CD14-positive monocyte (primary cell): ENCODE data around the gene KRTAP9-8. TPM values are rescaled to one million over a fixed set of nuclear protein-coding genes. Genes with fewer than 3 reads are reported as not detected.
"Not testable (repeated sequence)": the region's sequence is repeated elsewhere in the genome, so short reads cannot be mapped to it uniquely, and the experiment has no call there.

Experiments used
- DNase-seq, 3 donors: peaks; one replicate each; pipeline ENCODE4 v3.0.0-alpha.2; 2011 to 2022
- H2AFZ ChIP-seq: 2 replicates; pipeline ENCODE4 v1.6.0; 2012; ENCODE audit warnings: mild to moderate bottlenecking, low read depth, low read length, inconsistent platforms; ENCODE audit not compliant: insufficient read depth, poor library complexity, severe bottlenecking
- H3K27ac ChIP-seq, 2 donors: 1 replicate in 1 of 2; 2 replicates in 1 of 2; pipeline ENCODE4 v1.5.1; 2012 to 2013; ENCODE audit warnings: low read length in 2 of 2, control low read depth in 1 of 2, inconsistent platforms in 1 of 2, low read depth in 1 of 2, mild to moderate bottlenecking in 1 of 2
- H3K27me3 ChIP-seq, 2 donors: one replicate each; pipeline versions ENCODE4 v1.6.0 to v1.6.1; 2011 to 2013; ENCODE audit warnings: low read length in 2 of 2; ENCODE audit not compliant: control insufficient read depth in 2 of 2, insufficient read depth in 2 of 2
- H3K36me3 ChIP-seq, 2 donors: replicated peaks in 1 of 2; 1 replicate in 1 of 2; 2 replicates in 1 of 2; pipeline versions ENCODE4 v1.5.1 to v1.6.1; 2012 to 2013; ENCODE audit warnings: low read length in 2 of 2, control low read depth in 1 of 2, inconsistent platforms in 1 of 2, mild to moderate bottlenecking in 1 of 2; ENCODE audit not compliant: insufficient read depth in 2 of 2, control insufficient read depth in 1 of 2
- H3K4me1 ChIP-seq, 2 donors: 1 replicate in 1 of 2; 2 replicates in 1 of 2; pipeline versions ENCODE4 v1.5.1 to v1.6.1; 2012 to 2013; ENCODE audit warnings: low read length in 2 of 2, control low read depth in 1 of 2, inconsistent platforms in 1 of 2, mild to moderate bottlenecking in 1 of 2, moderate library complexity in 1 of 2; ENCODE audit not compliant: insufficient read depth in 2 of 2, control insufficient read depth in 1 of 2
- H3K4me2 ChIP-seq: replicated peaks from 2 replicates; pipeline ENCODE3; 2012; ENCODE audit warnings: low read length, moderate library complexity, mild to moderate bottlenecking; ENCODE audit not compliant: poor library complexity, severe bottlenecking; ENCODE audit errors: extremely low read depth
- H3K4me3 ChIP-seq, 3 experiments: fragments of 200-600 bp in 1 of 3; sonication (generic) in 1 of 3; replicated peaks in 1 of 3; 1 replicate in 2 of 3; 2 replicates in 1 of 3; pipeline ENCODE4 v1.5.1; 2011 to 2013; ENCODE audit warnings: low read length in 3 of 3, mild to moderate bottlenecking in 3 of 3, control low read depth in 2 of 3, low read depth in 2 of 3, inconsistent platforms in 1 of 3, moderate library complexity in 1 of 3
- H3K79me2 ChIP-seq: 2 replicates; pipeline ENCODE4 v1.6.0; 2012; ENCODE audit warnings: mild to moderate bottlenecking, control low read depth, inconsistent platforms, low read length, moderate library complexity; ENCODE audit not compliant: insufficient read depth
- H3K9ac ChIP-seq: 2 replicates; pipeline ENCODE4 v1.6.0; 2017; ENCODE audit warnings: low read length, mild to moderate bottlenecking; ENCODE audit not compliant: insufficient read depth, poor library complexity, severe bottlenecking
- H3K9me3 ChIP-seq, 2 donors: replicated peaks in 1 of 2; 1 replicate in 1 of 2; 2 replicates in 1 of 2; pipeline versions ENCODE4 v1.5.1 to v1.6.1; 2012 to 2013; ENCODE audit warnings: low read length in 2 of 2, control low read depth in 1 of 2; ENCODE audit not compliant: control insufficient read depth in 1 of 2, insufficient read depth in 1 of 2
- H4K20me1 ChIP-seq: 2 replicates; pipeline ENCODE4 v1.6.0; 2012; ENCODE audit warnings: mild to moderate bottlenecking, low read length, control low read depth, moderate library complexity; ENCODE audit not compliant: insufficient read depth
- H3K27ac Mint-ChIP-seq, 7 donors: one replicate each; pipeline ENCODE4 v1.8.0; 2020; ENCODE audit warnings: mild to moderate bottlenecking in 7 of 7, mixed read lengths in 7 of 7, moderate library complexity in 6 of 7, inconsistent platforms in 2 of 7
- H3K27me3 Mint-ChIP-seq, 3 donors: one replicate each; pipeline ENCODE4 v1.8.0; 2021 to 2022; ENCODE audit warnings: low read depth in 3 of 3, mild to moderate bottlenecking in 3 of 3, mixed read lengths in 3 of 3, moderate library complexity in 3 of 3, inconsistent platforms in 1 of 3
- H3K36me3 Mint-ChIP-seq, 2 donors: one replicate each; pipeline ENCODE4 v1.8.0; 2020; ENCODE audit warnings: mixed read lengths in 2 of 2, inconsistent platforms in 1 of 2, mild to moderate bottlenecking in 1 of 2
- H3K4me1 Mint-ChIP-seq: one replicate; pipeline ENCODE4 v1.8.0; 2020; ENCODE audit warnings: mild to moderate bottlenecking, mixed read lengths
- H3K4me3 Mint-ChIP-seq, 2 donors: one replicate each; pipeline ENCODE4 v1.8.0; 2020; ENCODE audit warnings: mild to moderate bottlenecking in 2 of 2, mixed read lengths in 2 of 2, moderate library complexity in 1 of 2
- H3K9me3 Mint-ChIP-seq, 7 donors: one replicate each; pipeline ENCODE4 v1.8.0; 2020 to 2022; ENCODE audit warnings: mixed read lengths in 7 of 7, mild to moderate bottlenecking in 6 of 7, moderate library complexity in 6 of 7, inconsistent platforms in 2 of 7
- CTCF ChIP-seq: fragments of 200-600 bp; IDR thresholded peaks from one replicate; pipeline ENCODE4 v1.8.0; 2022; ENCODE audit warnings: antibody characterized with exemption, mild to moderate bottlenecking
- WGBS: methylation state at CpG from one replicate; pipeline ENCODE4 v1.1.5; 2013; ENCODE audit warnings: missing lambda C conversion rate; ENCODE audit not compliant: insufficient coverage; 5-methylcytosine and 5-hydroxymethylcytosine counted together
- intact Hi-C, 2 donors: fragments of 100-400 bp; cut with micrococcal nuclease; formaldehyde crosslinking; loops; one replicate each; pipeline versions ENCODE4 v1.15.0 to v1.15.1; 2023
- polyA minus RNA-seq: library from RNA; depleted of rRNA, polyadenylated mRNA; stranded (reverse); fragments of >200 nt; gene quantifications from 2 replicates; pipeline ENCODE4 v1.2.3, GENCODE V29; 2012
- polyA plus RNA-seq, 3 donors: library from polyadenylated mRNA; depleted of rRNA in 1 of 3; unstranded in 2 of 3; stranded (reverse) in 1 of 3; fragments of 300-500 nt in 2 of 3; fragments of >200 nt in 1 of 3; fragmentation: Illumina TruSeq in 2 of 3; gene quantifications; 1 replicate in 2 of 3; 2 replicates in 1 of 3; pipeline ENCODE4 v1.2.3, GENCODE V29; 2012 to 2021
- total RNA-seq, 12 experiments: library from RNA in 1 of 12; stranded (reverse) in 1 of 12; fragments of 120-200 nt in 1 of 12; gene quantifications; one replicate each; pipeline ENCODE4 v1.2.4 and lab custom pipeline; 2013 to 2026; ENCODE audit warnings: mixed read lengths in 6 of 12, inconsistent platforms in 1 of 12

The KRTAP9-8 gene
- not detected for total RNA-seq (2013)
- polyA plus RNA-seq (not detected), polyA minus RNA-seq (not detected in 2 replicates), total RNA-seq (lab: John Stamatoyannopoulos, UW) (0 to 0.15 (median 0) reads per million in 11 experiments)

- H3K36me3 ChIP-seq, H2AFZ ChIP-seq, intact Hi-C loops, H3K4me1 Mint-ChIP-seq, H3K4me3 Mint-ChIP-seq, H3K79me2 ChIP-seq, H3K36me3 Mint-ChIP-seq, H4K20me1 ChIP-seq, H3K4me2 ChIP-seq, H3K27me3 ChIP-seq, H3K9me3 ChIP-seq, H3K4me3 ChIP-seq, H3K9ac ChIP-seq, H3K27ac ChIP-seq, H3K9me3 Mint-ChIP-seq, H3K27ac Mint-ChIP-seq, H3K4me1 ChIP-seq, DNase-seq: not testable (repeated sequence)
- H3K27me3 Mint-ChIP-seq = peaks cover 5 to 14% (median 11%) of the 10 kb centered on the region in 3 donors
- WGBS = 100% methylated on average over 1 of the region's 3 CpGs
Observed at GRCh38 chr17:41237949-41238437, at the start of gene KRTAP9-8. Gene KRTAP9-8 (plus strand): TSS chr17:41237999. CDS start chr17:41238052, 53 bp downstream.

GRCh38 chr17:41189837-41190318 is 47.9 kb upstream of the KRTAP9-8 start, which contains the start of gene KRTAP9-1:
Gene KRTAP9-1 (plus strand): TSS chr17:41189887. CDS start chr17:41189887, 0 bp downstream.
- H3K36me3 Mint-ChIP-seq, H3K9me3 ChIP-seq, H3K4me3 ChIP-seq, DNase-seq, H3K27me3 ChIP-seq, H3K9ac ChIP-seq, H4K20me1 ChIP-seq, H3K4me3 Mint-ChIP-seq, H3K79me2 ChIP-seq, H3K27ac ChIP-seq, H2AFZ ChIP-seq, H3K36me3 ChIP-seq, H3K4me2 ChIP-seq, H3K4me1 ChIP-seq, H3K4me1 Mint-ChIP-seq, intact Hi-C loops, H3K9me3 Mint-ChIP-seq: not testable (repeated sequence)
- peak within 1 kb of the TSS in 1 of 7 donors; percentile 16 for H3K27ac Mint-ChIP-seq
- peaks cover 7 to 13% (median 8%) of the 10 kb centered on the region in 3 donors for H3K27me3 Mint-ChIP-seq
- 82% methylated on average over 1 of the region's 1 CpG for WGBS

GRCh38 chr17:41190328-41190727 is 47.5 kb upstream of the KRTAP9-8 start:
- Mint-ChIP-seq H3K36me3 (no peaks in the 10 kb centered on the region), H3K9me3 (peaks cover 0 to 4% (median 0%) of the 10 kb centered on the region in 7 donors), H3K4me3 (no peak overlapping the region), H3K27me3 (peaks cover 7 to 11% (median 8%) of the 10 kb centered on the region in 3 donors), H3K4me1 (no peaks in the 10 kb centered on the region), H3K27ac (peak overlapping the region in 1 of 7 donors; percentile 16)
- no peak overlapping the region for H2AFZ ChIP-seq
- no peaks in the 10 kb centered on the region for H3K9me3 ChIP-seq
- 88% methylated on average over 3 of the region's 3 CpGs for WGBS
- peaks cover 0 to 3% of the 10 kb centered on the region in 2 donors for H3K27me3 ChIP-seq
- H3K36me3 ChIP-seq = no peaks in the 10 kb centered on the region
- no peak for DNase-seq
- no peak overlapping the region for H3K4me3 ChIP-seq
- H3K4me2 ChIP-seq = no peak overlapping the region
- H3K4me1 ChIP-seq = no peaks in the 10 kb centered on the region
- H3K79me2 ChIP-seq = no peaks in the 10 kb centered on the region
- no peak overlapping the region for H3K27ac ChIP-seq
- no peak overlapping the region for H3K9ac ChIP-seq
- no peaks in the 10 kb centered on the region for H4K20me1 ChIP-seq
- TF ChIP-seq CTCF = no peak
- intact Hi-C loops = no loop called here
